Measurements from ENCODE around the gene ZBTB25. TPM values are rescaled to one million over a fixed set of nuclear protein-coding genes. Genes with fewer than 3 reads are reported as not detected.

The ZBTB25 gene, protein sequence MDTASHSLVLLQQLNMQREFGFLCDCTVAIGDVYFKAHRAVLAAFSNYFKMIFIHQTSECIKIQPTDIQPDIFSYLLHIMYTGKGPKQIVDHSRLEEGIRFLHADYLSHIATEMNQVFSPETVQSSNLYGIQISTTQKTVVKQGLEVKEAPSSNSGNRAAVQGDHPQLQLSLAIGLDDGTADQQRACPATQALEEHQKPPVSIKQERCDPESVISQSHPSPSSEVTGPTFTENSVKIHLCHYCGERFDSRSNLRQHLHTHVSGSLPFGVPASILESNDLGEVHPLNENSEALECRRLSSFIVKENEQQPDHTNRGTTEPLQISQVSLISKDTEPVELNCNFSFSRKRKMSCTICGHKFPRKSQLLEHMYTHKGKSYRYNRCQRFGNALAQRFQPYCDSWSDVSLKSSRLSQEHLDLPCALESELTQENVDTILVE
- 10 to 100 TPM; 22.6 to 23.5 TPM for total RNA-seq

DNA sequence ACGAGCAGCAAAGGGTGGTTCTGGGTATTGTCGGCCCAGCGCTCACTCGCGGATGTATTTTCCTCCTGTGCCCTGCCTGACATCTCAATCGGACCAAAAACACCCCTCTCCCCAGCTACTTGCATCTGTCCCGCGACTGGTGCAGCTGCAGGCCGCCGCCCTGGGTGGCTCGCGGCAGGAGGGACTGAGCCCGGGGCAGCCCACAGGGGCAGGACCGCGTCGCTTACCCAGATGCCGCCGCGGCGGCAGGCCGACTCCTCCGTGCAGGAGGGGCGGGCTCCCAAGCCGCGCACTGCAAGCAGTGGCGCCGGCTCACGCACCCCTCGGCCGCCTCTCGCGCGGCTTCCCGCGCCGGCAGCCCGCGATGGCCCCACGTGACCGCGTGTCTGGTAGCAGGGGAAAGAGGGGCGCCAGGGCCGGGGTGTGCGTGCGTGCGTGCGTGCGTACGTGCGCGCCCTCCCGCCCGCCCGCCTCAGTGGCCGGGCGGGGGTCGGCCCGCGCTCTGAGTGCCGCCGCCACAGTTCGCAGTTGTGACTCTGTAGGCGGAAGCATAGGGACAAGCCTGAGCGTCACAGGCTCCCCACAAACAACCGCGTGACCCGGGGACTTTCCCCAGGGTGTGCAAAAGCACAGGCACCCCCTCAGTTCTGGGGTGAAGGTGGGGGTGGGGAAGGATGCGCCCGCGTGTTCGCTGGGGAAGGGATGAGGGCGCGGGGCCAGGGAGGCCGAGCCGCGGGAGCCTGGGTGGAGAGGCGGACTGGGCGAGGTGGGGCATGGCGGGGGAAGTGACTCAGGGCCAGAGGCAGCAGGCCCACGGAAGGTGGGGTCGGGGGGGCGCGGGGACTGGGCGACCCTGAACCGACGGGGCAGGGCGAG lies at the start of gene ZBTB25:
TSS of gene ZBTB25 (minus strand) at position 405 of the 876 bp plus-strand sequence. CDS start 13,305 bp downstream, outside the sequence.
- CTCF ChIA-PET, result interaction anchor here (1.8 to 3.5 kb wide), 2 partner anchors 7 to 116 kb away, joined by 5 to 32 read pairs; no protein-coding TSS in a partner anchor
- DNase-seq, result peak; percentile 94
- intact Hi-C loops (cut with micrococcal nuclease), result loop anchor here (1.0 to 10.0 kb wide), 10 partner anchors 37 to 960 kb away; partner anchors contain the start of genes AKAP5, CHURC1, HSPA2 and MTHFD1
- H3K27ac Mint-ChIP-seq, result peak within 1 kb of the TSS; percentile 99
- no peaks in the 10 kb centered on the region for H3K9me3 Mint-ChIP-seq
- H3K27me3 Mint-ChIP-seq (ENCODE audit: low read depth), result no peaks in the 10 kb centered on the region
- H3K4me3 Mint-ChIP-seq, result peak within 1 kb of the TSS; percentile 91
- peaks cover 53% of the 10 kb centered on the region for H3K4me1 Mint-ChIP-seq (ENCODE audit: low read depth)
- H3K36me3 Mint-ChIP-seq (ENCODE audit: low read depth), result peaks cover 16% of the 10 kb centered on the region

GRCh38 chr14:64550621-64551333 lies 47.1 kb upstream of the ZBTB25 start:
- CTCF ChIA-PET, result interaction anchor here (0.7 to 2.9 kb wide), 7 partner anchors 10 to 147 kb away, joined by 3 to 15 read pairs (median 3); partner anchors contain the start of gene HSPA2
- Mint-ChIP-seq H3K27me3 (ENCODE audit: low read depth) (peaks cover 7% of the 10 kb centered on the region), H3K4me3 (peak overlapping the region; percentile 33), H3K9me3 (no peaks in the 10 kb centered on the region), H3K36me3 (ENCODE audit: low read depth) (no peaks in the 10 kb centered on the region), H3K27ac (no peak overlapping the region), H3K4me1 (ENCODE audit: low read depth) (peaks cover 12% of the 10 kb centered on the region)
- intact Hi-C loops (cut with micrococcal nuclease), result no loop called here
- no peak for DNase-seq

GRCh38 chr14:64549791-64550620 lies 46.4 kb upstream of the ZBTB25 start, which contains the start of gene PPP1R36:
TSS of gene PPP1R36 (plus strand) at chr14:64549961. CDS start at chr14:64549998, 37 bp downstream.
- peaks cover 7% of the 10 kb centered on the region for H3K27me3 Mint-ChIP-seq (ENCODE audit: low read depth)
- intact Hi-C loops (cut with micrococcal nuclease), result loop anchor here (1.0 to 10.0 kb wide), 3 partner anchors 10 to 695 kb away; partner anchors contain the start of genes FNTB, HSPA2 and SYNE2
- H3K36me3 Mint-ChIP-seq (ENCODE audit: low read depth), result no peaks in the 10 kb centered on the region
- H3K27ac Mint-ChIP-seq, result no peak within 1 kb of the TSS
- CTCF ChIA-PET, result interaction anchor here (0.7 to 2.9 kb wide), 4 partner anchors 10 to 87 kb away, joined by 3 to 15 read pairs (median 6); partner anchors contain the start of gene HSPA2
- peak within 1 kb of the TSS; percentile 55 for H3K4me3 Mint-ChIP-seq
- peaks cover 12% of the 10 kb centered on the region for H3K4me1 Mint-ChIP-seq (ENCODE audit: low read depth)
- no peaks in the 10 kb centered on the region for H3K9me3 Mint-ChIP-seq
- peak; percentile 48 for DNase-seq

- peaks cover 7% of the 10 kb centered on the region for H3K27me3 Mint-ChIP-seq (ENCODE audit: low read depth)
- intact Hi-C loops (cut with micrococcal nuclease), result loop anchor here (1.0 to 10.0 kb wide), 3 partner anchors 9 to 694 kb away; partner anchors contain the start of genes FNTB, HSPA2 and SYNE2
These were observed 45.4 kb upstream of the ZBTB25 start for GRCh38 chr14:64549016-64549415.

DNA sequence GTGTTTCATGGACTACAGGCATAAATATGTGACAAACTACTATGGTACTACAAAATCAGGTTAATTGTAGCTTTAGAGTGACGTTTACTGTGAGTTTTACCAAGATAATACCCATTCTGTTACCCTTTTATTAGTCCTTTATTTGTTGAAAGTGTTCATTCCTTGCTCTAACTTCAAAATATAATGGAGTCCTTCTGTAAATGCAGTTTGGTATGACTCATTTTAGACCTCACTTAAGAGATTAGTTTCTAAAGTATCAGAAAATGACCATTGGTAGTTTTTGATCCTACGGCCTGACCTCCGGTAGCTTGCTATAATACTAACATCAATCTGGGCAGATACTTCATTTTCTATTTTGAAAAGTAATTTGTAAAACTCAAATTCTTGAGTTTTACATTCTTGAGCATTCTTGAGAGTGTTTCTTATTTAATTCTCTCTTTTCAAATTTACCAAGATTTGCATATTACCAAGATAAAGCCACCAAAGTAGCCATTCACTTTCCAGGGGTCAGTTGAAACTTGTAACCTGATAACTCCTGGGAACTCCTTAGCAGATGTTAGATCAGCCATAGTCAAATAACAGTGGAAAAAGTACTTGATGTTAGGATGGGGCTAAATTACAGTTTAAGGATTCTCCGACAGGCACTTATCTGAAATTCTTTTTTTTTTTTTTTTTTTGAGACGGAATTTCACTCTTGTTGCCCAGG lies 41.1 kb upstream of the ZBTB25 start:
- Mint-ChIP-seq H3K36me3 (ENCODE audit: low read depth) (peaks cover 6% of the 10 kb centered on the region), H3K27me3 (ENCODE audit: low read depth) (peaks cover 25% of the 10 kb centered on the region), H3K27ac (no peak overlapping the region), H3K4me1 (ENCODE audit: low read depth) (peaks cover 29% of the 10 kb centered on the region), H3K4me3 (no peak overlapping the region), H3K9me3 (no peaks in the 10 kb centered on the region)
- intact Hi-C loops (cut with micrococcal nuclease), result loop anchor here (10.0 kb wide), 2 partner anchors 440 to 690 kb away; partner anchors contain the start of genes FNTB and SYNE2
- DNase-seq, result no peak
- CTCF ChIA-PET, result interaction anchor here (1.4 to 2.2 kb wide), 2 partner anchors 11 to 115 kb away, joined by 3 to 9 read pairs; no protein-coding TSS in a partner anchor

More at GRCh38 chr14:64549016-64549415, 45.4 kb upstream of the ZBTB25 start:
- DNase-seq, result no peak
- Mint-ChIP-seq H3K27ac (no peak overlapping the region), H3K9me3 (no peaks in the 10 kb centered on the region), H3K4me1 (ENCODE audit: low read depth) (peaks cover 12% of the 10 kb centered on the region), H3K36me3 (ENCODE audit: low read depth) (no peaks in the 10 kb centered on the region), H3K4me3 (no peak overlapping the region)
- CTCF ChIA-PET, result interaction anchor here (1.0 to 2.9 kb wide), 3 partner anchors 9 to 119 kb away, joined by 3 to 15 read pairs (median 5); partner anchors contain the start of gene HSPA2

- DNase-seq, result no peak
- Mint-ChIP-seq H3K27ac (no peak overlapping the region), H3K27me3 (ENCODE audit: low read depth) (peaks cover 22% of the 10 kb centered on the region)
These were observed 39.2 kb upstream of the ZBTB25 start for GRCh38 chr14:64542836-64543201.

GRCh38 chr14:64541972-64542835 lies 38.6 kb upstream of the ZBTB25 start:
- H3K9me3 Mint-ChIP-seq, result no peaks in the 10 kb centered on the region
- intact Hi-C loops (cut with micrococcal nuclease), result loop anchor here (2.0 to 10.0 kb wide), 3 partner anchors 77 to 687 kb away; partner anchors contain the start of genes AKAP5, FNTB and SYNE2
- peak overlapping the region; percentile 59 for H3K4me3 Mint-ChIP-seq
- DNase-seq, result peak; percentile 5
- H3K4me1 Mint-ChIP-seq (ENCODE audit: low read depth), result peaks cover 30% of the 10 kb centered on the region
- peaks cover 6% of the 10 kb centered on the region for H3K36me3 Mint-ChIP-seq (ENCODE audit: low read depth)
- H3K27me3 Mint-ChIP-seq (ENCODE audit: low read depth), result peaks cover 22% of the 10 kb centered on the region
- CTCF ChIA-PET, result interaction anchor here (0.6 to 3.5 kb wide), 5 partner anchors 31 to 744 kb away, joined by 3 to 14 read pairs (median 7); no protein-coding TSS in a partner anchor
- H3K27ac Mint-ChIP-seq, result no peak overlapping the region

More at GRCh38 chr14:64542836-64543201, 39.2 kb upstream of the ZBTB25 start:
- CTCF ChIA-PET, result interaction anchor here (0.6 to 2.2 kb wide), 3 partner anchors 113 to 745 kb away, joined by 3 to 9 read pairs (median 7); no protein-coding TSS in a partner anchor
- intact Hi-C loops (cut with micrococcal nuclease), result loop anchor here (10.0 kb wide), 2 partner anchors 442 to 688 kb away; partner anchors contain the start of genes FNTB and SYNE2
- peak overlapping the region; percentile 59 for H3K4me3 Mint-ChIP-seq
- H3K4me1 Mint-ChIP-seq (ENCODE audit: low read depth), result peaks cover 30% of the 10 kb centered on the region
- H3K9me3 Mint-ChIP-seq, result no peaks in the 10 kb centered on the region
- peaks cover 6% of the 10 kb centered on the region for H3K36me3 Mint-ChIP-seq (ENCODE audit: low read depth)

DNA sequence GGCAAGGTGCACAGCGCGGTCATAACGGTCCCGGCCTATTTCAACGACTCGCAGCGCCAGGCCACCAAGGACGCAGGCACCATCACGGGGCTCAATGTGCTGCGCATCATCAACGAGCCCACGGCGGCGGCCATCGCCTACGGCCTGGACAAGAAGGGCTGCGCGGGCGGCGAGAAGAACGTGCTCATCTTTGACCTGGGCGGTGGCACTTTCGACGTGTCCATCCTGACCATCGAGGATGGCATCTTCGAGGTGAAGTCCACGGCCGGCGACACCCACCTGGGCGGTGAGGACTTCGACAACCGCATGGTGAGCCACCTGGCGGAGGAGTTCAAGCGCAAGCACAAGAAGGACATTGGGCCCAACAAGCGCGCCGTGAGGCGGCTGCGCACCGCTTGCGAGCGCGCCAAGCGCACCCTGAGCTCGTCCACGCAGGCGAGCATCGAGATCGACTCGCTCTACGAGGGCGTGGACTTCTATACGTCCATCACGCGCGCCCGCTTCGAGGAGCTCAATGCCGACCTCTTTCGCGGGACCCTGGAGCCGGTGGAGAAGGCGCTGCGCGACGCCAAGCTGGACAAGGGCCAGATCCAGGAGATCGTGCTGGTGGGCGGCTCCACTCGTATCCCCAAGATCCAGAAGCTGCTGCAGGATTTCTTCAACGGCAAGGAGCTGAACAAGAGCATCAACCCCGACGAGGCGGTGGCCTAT lies 37.8 kb upstream of the ZBTB25 start:
- CTCF ChIA-PET, result interaction anchor here (0.6 to 3.5 kb wide), 5 partner anchors 30 to 95 kb away, joined by 3 to 14 read pairs (median 4); no protein-coding TSS in a partner anchor
- Mint-ChIP-seq H3K9me3 (no peaks in the 10 kb centered on the region), H3K4me1 (ENCODE audit: low read depth) (peaks cover 30% of the 10 kb centered on the region), H3K27ac (no peak overlapping the region), H3K36me3 (ENCODE audit: low read depth) (peaks cover 6% of the 10 kb centered on the region), H3K27me3 (ENCODE audit: low read depth) (peaks cover 22% of the 10 kb centered on the region), H3K4me3 (peak overlapping the region; percentile 92)
- DNase-seq, result peak; percentile 8
- intact Hi-C loops (cut with micrococcal nuclease), result loop anchor here (2.0 to 10.0 kb wide), 3 partner anchors 77 to 687 kb away; partner anchors contain the start of genes AKAP5, FNTB and SYNE2

All from activated naive CD4-positive, alpha-beta T cell treated with anti-CD3 and anti-CD28 coated beads for 36 hours (primary cell).